Mesenchymal stem cell (in vitro differentiated cells and primary cell): Measurements from ENCODE around the gene ATAD3A.
"Not testable (repeated sequence)": the region's sequence is repeated elsewhere in the genome, so short reads cannot be mapped to it uniquely, and the experiment has no call there.

Experiments used
- DNase-seq: peaks from one replicate; pipeline ENCODE4 v3.0.0-alpha.2; 2013
- H2AFZ ChIP-seq: one replicate; pipeline ENCODE4 v1.6.1; 2013; ENCODE audit warnings: low read depth, mild to moderate bottlenecking, control low read depth, inconsistent platforms, low read length, moderate library complexity
- H2AK5ac ChIP-seq: 2 replicates; pipeline ENCODE4 v1.6.1; 2013; ENCODE audit warnings: low read length, moderate library complexity, mild to moderate bottlenecking, inconsistent platforms; ENCODE audit not compliant: severe bottlenecking
- H2BK120ac ChIP-seq: one replicate; pipeline ENCODE4 v1.6.1; 2013; ENCODE audit warnings: low read depth, mild to moderate bottlenecking, inconsistent platforms, low read length, moderate library complexity
- H2BK12ac ChIP-seq, 2 experiments: one replicate each; pipeline ENCODE4 v1.6.1; 2013; ENCODE audit warnings: inconsistent platforms in 2 of 2, low read length in 2 of 2, mild to moderate bottlenecking in 2 of 2, moderate library complexity in 2 of 2, control low read depth in 1 of 2
- H2BK15ac ChIP-seq: one replicate; pipeline ENCODE4 v1.6.1; 2013; ENCODE audit warnings: mild to moderate bottlenecking, low read depth, inconsistent platforms; ENCODE audit not compliant: poor library complexity, severe bottlenecking
- H2BK5ac ChIP-seq: 2 replicates; pipeline ENCODE4 v1.6.1; 2013; ENCODE audit warnings: low read depth, mild to moderate bottlenecking, low read length, control low read depth, inconsistent platforms; ENCODE audit not compliant: poor library complexity, severe bottlenecking
- H3K14ac ChIP-seq, 2 experiments: one replicate each; pipeline ENCODE4 v1.6.1; 2013; ENCODE audit warnings: inconsistent platforms in 2 of 2, low read length in 2 of 2, control low read depth in 1 of 2, mild to moderate bottlenecking in 1 of 2, moderate library complexity in 1 of 2
- H3K18ac ChIP-seq, 2 experiments: one replicate each; pipeline ENCODE4 v1.6.1; 2013; ENCODE audit warnings: inconsistent platforms in 2 of 2, low read length in 2 of 2, control low read depth in 1 of 2, low read depth in 1 of 2, mild to moderate bottlenecking in 1 of 2
- H3K23ac ChIP-seq, 2 experiments: one replicate each; pipeline ENCODE4 v1.6.1; 2013; ENCODE audit warnings: inconsistent platforms in 2 of 2, low read length in 2 of 2, mild to moderate bottlenecking in 2 of 2, moderate library complexity in 2 of 2, control low read depth in 1 of 2
- H3K27ac ChIP-seq: 2 replicates; pipeline ENCODE4 v1.5.1; 2013; ENCODE audit warnings: mild to moderate bottlenecking, moderate library complexity, low read length, control low read depth, inconsistent platforms; ENCODE audit not compliant: poor library complexity, severe bottlenecking
- H3K27me3 ChIP-seq, 2 experiments: 2 replicates each; pipeline versions ENCODE4 v1.6.1 to v1.7.0; 2013; ENCODE audit warnings: low read length in 2 of 2, mild to moderate bottlenecking in 2 of 2, moderate library complexity in 2 of 2, control low read depth in 1 of 2, inconsistent platforms in 1 of 2; ENCODE audit not compliant: control insufficient read depth in 1 of 2, insufficient read depth in 1 of 2
- H3K36me3 ChIP-seq, 2 experiments: 2 replicates each; pipeline versions ENCODE4 v1.6.1 to v1.7.0; 2013; ENCODE audit warnings: low read length in 2 of 2, control low read depth in 1 of 2, inconsistent platforms in 1 of 2, low read depth in 1 of 2, mild to moderate bottlenecking in 1 of 2; ENCODE audit not compliant: insufficient read depth in 2 of 2, control insufficient read depth in 1 of 2
- H3K4ac ChIP-seq, 2 experiments: one replicate each; pipeline ENCODE4 v1.6.1; 2013; ENCODE audit warnings: inconsistent platforms in 2 of 2, low read length in 2 of 2, mild to moderate bottlenecking in 2 of 2, moderate library complexity in 2 of 2, control low read depth in 1 of 2, low read depth in 1 of 2
- H3K4me1 ChIP-seq: 2 replicates; pipeline ENCODE4 v1.6.1; 2013; ENCODE audit warnings: low read depth, low read length, control low read depth; ENCODE audit not compliant: control insufficient read depth, insufficient read depth
- H3K4me2 ChIP-seq: 2 replicates; pipeline ENCODE4 v1.6.1; 2013; ENCODE audit warnings: low read length, mild to moderate bottlenecking, inconsistent platforms; ENCODE audit not compliant: poor library complexity, severe bottlenecking
- H3K4me3 ChIP-seq, 2 experiments: 2 replicates each; pipeline versions ENCODE4 v1.5.1 to v1.7.0; 2013; ENCODE audit warnings: low read length in 2 of 2, mild to moderate bottlenecking in 2 of 2, control low read depth in 1 of 2, low read depth in 1 of 2; ENCODE audit not compliant: insufficient read depth in 1 of 2
- H3K79me1 ChIP-seq: replicated peaks from 2 replicates; pipeline ENCODE4 v1.6.1; 2013; ENCODE audit warnings: mild to moderate bottlenecking, control low read depth, low read length, inconsistent platforms; ENCODE audit not compliant: poor library complexity, severe bottlenecking
- H3K9ac ChIP-seq: 2 replicates; pipeline ENCODE4 v1.7.0; 2013; ENCODE audit warnings: mild to moderate bottlenecking, low read length, moderate library complexity
- H3K9me3 ChIP-seq: 2 replicates; pipeline ENCODE4 v1.7.0; 2013; ENCODE audit warnings: mild to moderate bottlenecking, low read length; ENCODE audit not compliant: control insufficient read depth
- H4K8ac ChIP-seq: one replicate; pipeline ENCODE4 v1.6.1; 2013; ENCODE audit warnings: inconsistent platforms, mild to moderate bottlenecking, low read length, moderate library complexity
- H4K91ac ChIP-seq: one replicate; pipeline ENCODE4 v1.6.1; 2013; ENCODE audit warnings: mild to moderate bottlenecking, low read length, inconsistent platforms
- WGBS: methylation state at CpG from one replicate; pipeline ENCODE4 v1.1.7; 2013; ENCODE audit warnings: mixed read lengths; 5-methylcytosine and 5-hydroxymethylcytosine counted together

The ATAD3A gene

GRCh38 chr1:1517973-1518620, 6.1 kb downstream of the ATAD3A start:
- Histone ChIP-seq H3K79me1 (peaks cover 23% of the 10 kb centered on the region), H4K91ac (peak overlapping the region; percentile 21), H3K9me3 (no peaks in the 10 kb centered on the region), H3K23ac (no peak overlapping the region), H3K4me2 (no peak overlapping the region), H3K14ac (no peak overlapping the region), H3K27me3 (no peaks in the 10 kb centered on the region), H3K36me3 (peaks cover 35 to 73% of the 10 kb centered on the region in 2 experiments), H3K4me1 (peaks cover 5% of the 10 kb centered on the region), H2BK5ac (no peak overlapping the region), H3K9ac (no peak overlapping the region), H3K4ac (no peak overlapping the region), H4K8ac (peak overlapping the region; percentile 69), H2BK12ac (no peak overlapping the region), H2BK15ac (no peak overlapping the region), H2AK5ac (no peak overlapping the region), H3K27ac (no peak overlapping the region), H2BK120ac (no peak overlapping the region), H3K18ac (no peak overlapping the region), H2AFZ (no peak overlapping the region), H3K4me3 (no peak overlapping the region)
- no peak for DNase-seq
- WGBS, result 98% methylated on average over 21 of the region's 28 CpGs

DNA sequence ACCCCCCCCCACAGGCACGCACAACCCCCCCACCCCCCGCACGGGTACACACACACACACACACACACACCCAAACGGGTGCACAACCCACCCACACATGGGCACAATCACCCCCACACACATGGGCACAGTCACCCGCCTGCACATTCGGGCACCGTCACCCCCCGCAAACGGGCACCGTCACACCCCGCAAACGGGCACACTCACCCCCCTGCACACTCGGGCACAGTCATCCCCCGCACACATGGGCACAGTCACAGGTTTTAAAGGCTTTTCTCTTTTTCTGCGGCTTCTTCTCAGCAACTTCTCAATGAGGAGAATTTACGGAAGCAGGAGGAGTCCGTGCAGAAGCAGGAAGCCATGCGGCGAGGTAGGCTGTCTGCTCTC, 6.7 kb downstream of the ATAD3A start:
- H3K4me1 ChIP-seq, H3K4me3 ChIP-seq, H2BK120ac ChIP-seq, H2BK15ac ChIP-seq, H2BK12ac ChIP-seq, DNase-seq, H2BK5ac ChIP-seq, H3K4ac ChIP-seq, H3K23ac ChIP-seq, H3K27ac ChIP-seq, H3K18ac ChIP-seq, H2AFZ ChIP-seq, H3K4me2 ChIP-seq, H3K9me3 ChIP-seq, H4K8ac ChIP-seq, H4K91ac ChIP-seq, H3K9ac ChIP-seq, H3K14ac ChIP-seq, H2AK5ac ChIP-seq, H3K27me3 ChIP-seq: not testable (repeated sequence)
- Histone ChIP-seq H3K36me3 (peaks cover 35 to 78% of the 10 kb centered on the region in 2 experiments), H3K79me1 (peaks cover 28% of the 10 kb centered on the region)
- 96% methylated on average over 14 of the region's 19 CpGs for WGBS

GRCh38 chr1:1519805-1520505, 8.0 kb downstream of the ATAD3A start:
- not testable (repeated sequence) for H2BK15ac ChIP-seq, H3K9me3 ChIP-seq, H2BK12ac ChIP-seq, H2BK5ac ChIP-seq, H3K27ac ChIP-seq, H2AFZ ChIP-seq, H3K4ac ChIP-seq, H4K91ac ChIP-seq, H3K27me3 ChIP-seq, H4K8ac ChIP-seq, H2AK5ac ChIP-seq, DNase-seq, H3K23ac ChIP-seq, H3K18ac ChIP-seq, H2BK120ac ChIP-seq, H3K4me3 ChIP-seq, H3K14ac ChIP-seq, H3K4me2 ChIP-seq, H3K4me1 ChIP-seq, H3K9ac ChIP-seq
- 98% methylated on average over 43 of the region's 51 CpGs for WGBS
- H3K36me3 ChIP-seq, result peaks cover 35 to 85% of the 10 kb centered on the region in 2 experiments
- peaks cover 31% of the 10 kb centered on the region for H3K79me1 ChIP-seq

GRCh38 chr1:1521331-1521730, 9.4 kb downstream of the ATAD3A start:
- H3K4ac ChIP-seq, result no peak overlapping the region
- no peaks in the 10 kb centered on the region for H3K9me3 ChIP-seq
- H2AFZ ChIP-seq, result no peak overlapping the region
- H3K27me3 ChIP-seq, result no peaks in the 10 kb centered on the region
- WGBS, result 99% methylated on average over 16 of the region's 19 CpGs
- no peak overlapping the region for H3K4me3 ChIP-seq
- H3K23ac ChIP-seq, result no peak overlapping the region
- peaks cover 29% of the 10 kb centered on the region for H3K79me1 ChIP-seq
- H3K9ac ChIP-seq, result no peak overlapping the region
- no peak overlapping the region for H3K14ac ChIP-seq
- no peak overlapping the region for H2BK5ac ChIP-seq
- H4K8ac ChIP-seq, result no peak overlapping the region
- no peak overlapping the region for H2BK120ac ChIP-seq
- no peak overlapping the region for H2BK12ac ChIP-seq
- DNase-seq, result no peak
- no peaks in the 10 kb centered on the region for H3K4me1 ChIP-seq
- H2AK5ac ChIP-seq, result no peak overlapping the region
- peaks cover 36 to 85% of the 10 kb centered on the region in 2 experiments for H3K36me3 ChIP-seq
- no peak overlapping the region for H2BK15ac ChIP-seq
- H3K18ac ChIP-seq, result no peak overlapping the region
- H3K27ac ChIP-seq, result no peak overlapping the region
- H3K4me2 ChIP-seq, result no peak overlapping the region
- no peak overlapping the region for H4K91ac ChIP-seq
